Measurements from ENCODE around the gene PTPN6. TPM values are rescaled to one million over a fixed set of nuclear protein-coding genes. Genes with fewer than 3 reads are reported as not detected.

Gene PTPN6
- total and polyA plus RNA-seq, 2 of the 8 experiments (the other 6 are each of a cell fraction or from before 2014, with no cell fraction given) = 16.3 to 28.4 TPM

GRCh38 chr12:6903722-6904121, 47.4 kb upstream of the PTPN6 start:
- no peak overlapping the region for H3K27ac ChIP-seq (ENCODE audit: low read depth, low read length)
- peak overlapping the region in 1 of 4 experiments; percentile 16; a peak in 1 of 8 replicates for H3K4me3 ChIP-seq (ENCODE audit: extremely low read depth in 1 of 4, insufficient read depth in 2 of 4, low read depth in 3 of 4, low read length in 4 of 4)
- H2BK20ac ChIP-seq (ENCODE audit: low read length) = no peak overlapping the region
- H3K36me3 ChIP-seq (ENCODE audit: control insufficient read depth in 2 of 4, insufficient read depth in 4 of 4, low read length in 3 of 4) = no peaks in the 10 kb centered on the region
- H3K56ac ChIP-seq (replicated peaks; ENCODE audit: insufficient read length, low read depth, low read length) = no peak overlapping the region
- H3K9ac ChIP-seq (replicated peaks in 1 of 4; ENCODE audit: extremely low read depth in 1 of 4, low read depth in 3 of 4, low read length in 3 of 4) = peak overlapping the region in 1 of 4 experiments; percentile 35; a peak in 1 of 7 replicates
- H2BK120ac ChIP-seq (replicated peaks; ENCODE audit: low read depth, low read length) = no peak overlapping the region
- no peak overlapping the region for H2AK5ac ChIP-seq (ENCODE audit: low read depth, low read length)
- no peak overlapping the region for H4K8ac ChIP-seq (ENCODE audit: extremely low read depth, insufficient read depth, low read length)
- H3K23ac ChIP-seq (ENCODE audit: insufficient read length) = no peak overlapping the region
- no peak overlapping the region for H4K91ac ChIP-seq (replicated peaks; ENCODE audit: insufficient read length, low read length)
- no peak overlapping the region for H3K18ac ChIP-seq (ENCODE audit: extremely low read depth, low read length)
- ChIA-PET CTCF (ENCODE audit: partially characterized antibody) (interaction anchor here (0.6 to 13.0 kb wide), 4 partner anchors 13 to 204 kb away, joined by 3 to 74 read pairs (median 5); partner anchors contain the start of gene ENO2), POLR2A (ENCODE audit: partially characterized antibody) (interaction anchor here (2.8 to 39.6 kb wide), 6 partner anchors 10 to 38 kb away, joined by 18 to 1027 read pairs (median 128); partner anchors contain the start of genes ATN1, C12orf57, ENO2 and PTPN6)
- H3K79me1 ChIP-seq (ENCODE audit: low read depth, low read length) = no peaks in the 10 kb centered on the region
- no peak overlapping the region for H2BK15ac ChIP-seq (ENCODE audit: low read length)
- peak overlapping the region; percentile 60; the same call in 1 of the 2 replicates for H2AFZ ChIP-seq (ENCODE audit: low read length)
- H3K4me1 ChIP-seq (replicated peaks in 1 of 4; ENCODE audit: control insufficient read depth in 3 of 4, insufficient read depth in 4 of 4, low read length in 3 of 4) = peaks cover 3 to 12% (median 11%) of the 10 kb centered on the region in 4 experiments; a peak in 5 of 7 replicates
- WGBS, 2 experiments (ENCODE audit: extremely low coverage in 1 of 2, insufficient coverage in 1 of 2, insufficient read length in 1 of 2, insufficient replicate concordance in 2 of 2, low coverage in 1 of 2, low lambda C conversion rate in 2 of 2, missing lambda C conversion rate in 1 of 2) = 92% methylated on average over 1 of the region's 1 CpG; no CpG with 5 or more reads in 1 of the 2 experiments
- H4K5ac ChIP-seq (ENCODE audit: insufficient read length, low read depth, low read length) = no peak overlapping the region
- H3K14ac ChIP-seq (ENCODE audit: insufficient read length) = no peak overlapping the region
- no peaks in the 10 kb centered on the region for H4K20me1 ChIP-seq (replicated peaks in 1 of 2; ENCODE audit: control insufficient read depth in 1 of 2, insufficient read depth in 2 of 2, low read length in 2 of 2)
- peaks cover 0 to 4% (median 0%) of the 10 kb centered on the region in 4 experiments; a peak in 4 of 7 replicates for H3K27me3 ChIP-seq (replicated peaks in 1 of 4; ENCODE audit: control insufficient read depth in 3 of 4, extremely low read depth in 1 of 4, insufficient read depth in 3 of 4, low read length in 3 of 4)
- H3K79me2 ChIP-seq (ENCODE audit: control insufficient read depth in 1 of 2, insufficient read depth in 2 of 2, low read length in 2 of 2) = no peaks in the 10 kb centered on the region
- no peak overlapping the region for H3K4ac ChIP-seq (replicated peaks; ENCODE audit: insufficient read length, low read depth, low read length)
- H3K9me3 ChIP-seq (ENCODE audit: insufficient read depth in 2 of 2, low read depth in 1 of 2, low read length in 1 of 2) = no peaks in the 10 kb centered on the region
- H3K23me2 ChIP-seq (ENCODE audit: low read depth, low read length) = peaks cover 3% of the 10 kb centered on the region; the same call in 1 of the 2 replicates
- H2BK5ac ChIP-seq (ENCODE audit: low read depth, low read length) = no peak overlapping the region
- no peak for FAIRE-seq
- H3K4me2 ChIP-seq (ENCODE audit: insufficient read depth in 1 of 2, low read depth in 2 of 2, low read length in 2 of 2) = peak overlapping the region in 1 of 2 experiments; percentile 84; a peak in 1 of 4 replicates
- H2BK12ac ChIP-seq (ENCODE audit: low read depth, low read length) = no peak overlapping the region
- DNase-seq (ENCODE audit: low read depth in 1 of 2, low spot score in 2 of 2) = no peak
- TF ChIP-seq HDAC2 (IDR thresholded peaks at IDR 0.05; ENCODE audit: borderline replicate concordance in 1 of 2, low read depth in 2 of 2, low read length in 2 of 2) (no peak), EP300 (IDR thresholded peaks at IDR 0.05; ENCODE audit: borderline replicate concordance in 1 of 2, low read depth in 2 of 2, low read length in 2 of 2) (no peak), BRCA1 (IDR thresholded peaks at IDR 0.05; ENCODE audit: low read depth, low read length) (no peak), SP1 (IDR thresholded peaks at IDR 0.05; ENCODE audit: low read depth, low read length) (no peak), JUN (IDR thresholded peaks at IDR 0.05; ENCODE audit: low read depth, low read length) (no peak), TCF12 (IDR thresholded peaks at IDR 0.05; ENCODE audit: low read depth, low read length) (no peak), ASH2L (IDR thresholded peaks at IDR 0.05; ENCODE audit: low read length) (no peak), RXRA (IDR thresholded peaks at IDR 0.05; ENCODE audit: insufficient read depth, low read depth, low read length) (no peak), POLR2AphosphoS5 (IDR thresholded peaks at IDR 0.05; ENCODE audit: low read depth, low read length) (no peak), KDM4A (IDR thresholded peaks at IDR 0.05; ENCODE audit: low read depth, low read length, severe bottlenecking) (no peak), KDM1A (IDR thresholded peaks at IDR 0.05; ENCODE audit: borderline replicate concordance, low read length) (no peak), MAFK (IDR thresholded peaks at IDR 0.05; ENCODE audit: low read depth, low read length) (no peak), TEAD4 (IDR thresholded peaks at IDR 0.05; ENCODE audit: low read depth, low read length) (no peak), CTBP2 (IDR thresholded peaks at IDR 0.05; ENCODE audit: borderline replicate concordance, insufficient read depth, insufficient read length, low read length) (no peak)
